ENCODE measurements around the gene EPS8.

DNA sequence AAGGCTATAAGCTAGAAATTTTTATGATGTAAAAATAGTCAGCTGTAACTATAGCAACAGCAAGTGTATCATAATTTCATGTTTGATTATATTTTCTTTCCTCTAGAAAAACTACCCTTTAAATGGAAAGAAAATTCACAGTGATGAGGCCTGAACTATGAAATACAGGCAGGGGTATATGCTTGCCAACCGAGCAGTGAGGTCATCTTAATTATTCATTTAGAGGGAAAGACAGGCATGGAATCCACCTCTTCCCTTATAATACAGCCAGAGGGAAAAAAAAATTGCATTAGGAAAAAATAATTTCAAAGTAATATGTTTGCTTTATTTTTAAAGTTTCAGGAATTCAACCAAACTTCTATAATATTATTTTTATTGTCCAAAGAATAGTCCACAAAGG lies 139.8 kb downstream of the EPS8 start:
- TF ChIP-seq CTCF (IDR thresholded peaks at IDR 0.05) (no peak), POLR2A (IDR thresholded peaks at IDR 0.05) (no peak), POLR2AphosphoS5 (IDR thresholded peaks at IDR 0.05) (no peak), EP300 (IDR thresholded peaks at IDR 0.05) (no peak)

Data from gastroesophageal sphincter (tissue), 3 donors.